Measurements from ENCODE around the gene CCL7.

Gene CCL7

DNA sequence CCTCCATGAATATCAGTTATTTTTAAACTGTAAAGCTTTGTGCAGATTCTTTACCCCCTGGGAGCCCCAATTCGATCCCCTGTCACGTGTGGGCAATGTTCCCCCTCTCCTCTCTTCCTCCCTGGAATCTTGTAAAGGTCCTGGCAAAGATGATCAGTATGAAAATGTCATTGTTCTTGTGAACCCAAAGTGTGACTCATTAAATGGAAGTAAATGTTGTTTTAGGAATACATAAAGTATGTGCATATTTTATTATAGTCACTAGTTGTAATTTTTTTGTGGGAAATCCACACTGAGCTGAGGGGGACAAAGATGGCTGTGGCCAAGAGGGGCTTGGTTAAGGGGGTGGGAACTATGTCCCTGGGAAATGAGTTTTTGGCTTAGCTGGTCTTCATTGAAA lies 17.9 kb downstream of the CCL7 start:
- no peak for DNase-seq (ENCODE audit: low spot score)

DNA sequence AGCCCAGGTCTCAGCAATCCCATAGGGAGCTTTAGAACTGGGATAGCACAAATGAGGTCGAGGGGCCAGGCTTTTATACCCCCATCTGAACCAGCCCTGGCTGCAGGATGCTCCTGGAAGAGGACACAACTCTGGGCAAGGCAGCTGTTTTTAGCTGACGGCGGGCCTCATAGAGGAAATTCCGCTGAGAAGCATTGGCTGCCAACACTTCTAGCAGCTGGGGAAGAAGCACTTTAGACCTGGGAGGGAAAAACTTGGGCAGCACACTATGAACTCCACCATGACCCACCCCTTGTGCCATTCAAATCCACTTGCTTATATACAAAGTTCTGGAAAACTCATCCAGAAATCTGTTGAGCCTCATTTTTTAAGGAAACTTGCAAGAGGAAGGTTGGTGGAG lies 20.6 kb downstream of the CCL7 start:
- no peak for DNase-seq (ENCODE audit: low spot score)

DNA sequence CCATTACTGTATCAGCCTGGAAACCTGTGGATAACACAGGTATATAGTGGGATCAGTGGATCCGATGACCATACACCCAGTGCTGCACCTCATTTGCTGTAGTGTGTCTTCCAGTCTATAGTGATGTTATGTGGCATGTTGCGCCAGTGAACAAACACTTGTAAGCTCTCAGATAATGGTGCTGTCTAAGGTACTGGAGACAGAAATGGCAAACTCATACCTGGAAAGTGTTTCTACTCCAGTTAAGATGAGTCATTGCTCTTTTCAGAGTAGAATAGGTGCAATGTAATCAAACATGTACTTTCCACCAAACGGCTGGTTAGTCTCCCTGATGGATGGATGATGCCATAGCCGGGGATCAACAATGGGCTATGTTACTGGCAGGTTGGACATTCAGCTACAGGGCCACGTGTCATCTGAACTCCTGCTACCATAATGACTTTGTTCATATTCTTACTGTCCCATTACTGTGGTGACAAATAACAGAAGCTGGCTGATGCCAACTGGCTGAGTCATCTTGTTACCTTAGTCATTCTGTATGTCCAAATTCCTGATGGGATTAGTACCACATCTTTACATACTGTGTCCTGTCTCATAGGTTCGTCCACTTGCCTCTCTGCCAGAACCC lies 21.8 kb downstream of the CCL7 start:
- DNase-seq (ENCODE audit: low spot score) = no peak

DNA sequence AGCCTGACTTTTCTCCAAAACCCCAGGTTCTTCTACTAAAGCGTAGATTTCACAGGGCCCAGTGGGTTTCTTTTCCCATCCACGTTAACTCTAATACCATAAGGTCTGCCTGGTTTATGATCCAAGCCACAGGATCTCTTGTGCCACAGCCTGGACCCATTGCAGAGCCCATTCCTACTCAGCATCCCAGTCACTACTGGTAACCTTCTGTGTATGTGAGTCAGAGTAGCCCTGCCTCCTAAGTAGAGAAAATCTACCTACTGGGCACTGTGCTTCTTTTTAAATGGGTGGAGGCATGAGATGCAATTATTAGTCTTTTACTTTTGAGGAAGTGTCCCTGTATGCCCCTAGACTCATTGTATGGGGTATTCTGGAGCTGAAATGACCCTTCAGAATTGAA lies 29.0 kb downstream of the CCL7 start:
- no peak for DNase-seq (ENCODE audit: low spot score)

DNA sequence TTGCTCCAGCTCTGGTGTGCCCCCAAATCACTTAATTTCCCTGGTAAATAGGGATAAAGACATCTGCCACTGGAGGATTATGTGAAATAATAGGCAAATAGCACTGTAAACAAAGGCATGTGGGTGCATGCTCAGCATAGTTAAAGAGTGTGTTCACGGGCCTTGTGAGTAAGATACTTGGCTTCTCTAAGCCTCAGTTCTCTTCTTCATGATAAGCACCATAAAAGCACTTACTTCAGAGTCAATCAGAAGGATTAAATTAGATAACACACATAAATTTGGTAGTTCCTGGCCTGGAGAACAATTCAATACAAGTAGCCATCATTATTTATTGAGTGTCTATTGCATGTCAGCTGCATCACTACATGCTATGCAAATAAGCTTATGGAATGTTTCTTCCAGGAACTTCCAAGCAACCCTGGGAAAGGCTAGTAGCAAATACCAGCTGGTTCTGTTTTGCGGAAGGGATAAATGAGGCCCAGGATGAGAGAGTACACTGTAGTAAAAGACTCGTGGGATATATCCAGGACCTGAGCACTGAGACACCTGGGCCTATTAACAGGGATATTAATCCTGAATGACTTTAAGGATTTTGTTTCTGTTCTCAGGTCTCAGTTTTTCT lies 30.0 kb downstream of the CCL7 start:
- DNase-seq (ENCODE audit: low spot score) = no peak

DNA sequence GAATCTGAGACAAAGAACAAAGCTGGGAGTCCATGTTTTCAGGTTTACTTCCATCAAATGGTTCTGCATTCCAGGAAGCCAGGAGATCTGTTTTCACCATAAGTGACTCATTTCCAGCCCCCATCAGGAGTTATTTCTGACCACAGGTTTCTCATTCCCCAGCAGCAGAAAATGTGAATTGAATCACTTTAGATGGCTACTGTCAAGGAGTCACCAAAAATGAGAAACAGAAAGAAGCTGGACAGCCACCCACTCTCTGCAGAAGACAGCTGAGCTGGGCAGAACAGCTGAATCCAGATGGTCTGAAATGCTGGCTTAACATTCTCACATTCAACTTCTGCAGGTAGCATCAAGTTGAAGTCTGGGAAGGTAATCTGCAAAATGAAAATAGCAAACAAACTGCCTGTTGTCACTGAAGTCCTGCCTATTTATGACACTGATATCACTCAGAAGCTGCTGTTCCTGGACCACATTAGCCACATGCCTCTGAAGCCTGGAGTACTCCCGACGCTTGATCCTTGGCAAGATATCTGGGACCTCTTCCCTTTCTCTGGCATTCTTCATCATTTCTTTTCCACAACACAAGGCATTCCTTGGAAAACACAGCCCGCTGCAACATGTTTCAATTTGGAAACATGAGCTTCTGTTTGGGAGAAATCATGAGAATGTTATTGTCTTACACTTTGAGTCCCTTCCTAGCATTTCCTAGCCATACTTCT lies 30.8 kb downstream of the CCL7 start:
- no peak for DNase-seq (ENCODE audit: low spot score)

DNA sequence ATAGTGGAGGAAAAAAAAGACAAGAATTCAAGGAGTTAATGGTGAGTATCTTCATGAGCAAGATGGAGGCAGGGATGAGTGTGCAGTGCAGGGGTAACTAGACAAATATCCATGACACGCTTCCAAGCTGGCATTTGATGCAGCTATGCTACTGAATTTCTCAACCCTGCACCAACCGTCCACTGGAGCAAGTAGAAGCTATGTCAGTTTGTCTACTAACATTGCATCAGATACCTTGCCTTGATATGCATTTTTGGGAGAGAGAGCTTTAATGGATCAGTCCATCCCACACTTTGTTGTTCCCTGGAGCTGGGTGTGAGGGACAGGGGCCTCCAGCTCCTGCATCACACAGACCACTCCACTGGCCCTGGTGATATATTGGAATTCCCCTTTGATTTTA lies 32.0 kb downstream of the CCL7 start:
- DNase-seq (ENCODE audit: low spot score) = no peak

DNA sequence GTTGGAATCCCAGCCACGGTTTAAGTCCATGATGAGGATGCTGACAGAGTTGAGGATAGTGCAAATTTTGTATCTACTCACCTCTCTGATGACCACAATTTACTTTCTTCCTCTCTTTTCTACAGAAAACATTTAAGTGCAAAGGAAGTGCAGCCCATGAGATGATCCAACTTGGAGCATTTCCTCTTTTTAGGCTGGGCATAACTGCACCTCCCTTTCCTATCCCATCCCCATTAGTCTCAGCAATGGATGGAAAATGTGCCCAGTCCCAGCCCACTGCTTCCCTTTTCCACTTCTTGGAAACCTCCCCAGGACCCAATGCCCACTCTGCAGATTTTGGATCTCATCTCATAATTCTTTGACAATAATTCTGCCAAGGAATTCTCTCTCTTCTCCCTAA lies 32.6 kb downstream of the CCL7 start:
- no peak for DNase-seq (ENCODE audit: low spot score)

DNA sequence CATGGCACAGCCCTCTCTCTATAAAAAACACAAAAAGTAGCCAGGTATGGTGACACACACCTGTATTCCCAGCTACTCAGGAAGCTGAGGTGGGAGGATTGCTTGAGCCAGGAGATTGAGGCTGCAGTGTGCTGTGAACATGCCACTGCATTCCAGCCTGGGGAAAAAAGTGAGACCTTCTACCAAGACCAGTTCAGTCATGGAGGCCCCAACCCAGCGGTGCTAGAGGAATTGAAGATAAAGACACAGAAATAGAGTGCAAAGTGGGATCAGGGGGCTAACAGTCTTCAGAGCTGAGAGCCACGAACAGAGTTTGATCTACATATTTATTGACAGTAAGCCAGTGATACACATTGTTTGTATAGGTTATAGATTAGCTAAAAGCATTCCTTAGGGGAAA lies 33.6 kb downstream of the CCL7 start:
- DNase-seq (ENCODE audit: low spot score) = no peak

DNA sequence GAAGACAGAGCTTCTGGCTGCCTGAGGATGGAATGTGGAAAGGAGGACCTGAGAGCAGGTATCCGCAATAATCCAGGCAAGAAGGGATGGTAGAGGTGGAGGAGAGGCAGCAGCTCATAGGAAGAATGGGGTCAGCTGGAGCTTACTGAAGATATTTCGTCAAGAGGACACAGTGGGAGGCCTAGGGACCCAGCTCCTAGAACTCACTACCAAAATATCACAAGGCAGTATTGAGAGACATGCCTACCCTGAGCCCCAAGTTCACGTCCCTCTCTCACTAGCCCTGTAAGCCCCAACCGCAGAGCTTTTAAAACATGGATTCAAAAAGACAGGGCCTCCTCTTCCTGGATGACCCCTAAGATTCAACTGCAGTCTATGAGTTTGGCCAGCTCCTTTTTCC lies 35.0 kb downstream of the CCL7 start:
- no peak for DNase-seq (ENCODE audit: low spot score)

DNA sequence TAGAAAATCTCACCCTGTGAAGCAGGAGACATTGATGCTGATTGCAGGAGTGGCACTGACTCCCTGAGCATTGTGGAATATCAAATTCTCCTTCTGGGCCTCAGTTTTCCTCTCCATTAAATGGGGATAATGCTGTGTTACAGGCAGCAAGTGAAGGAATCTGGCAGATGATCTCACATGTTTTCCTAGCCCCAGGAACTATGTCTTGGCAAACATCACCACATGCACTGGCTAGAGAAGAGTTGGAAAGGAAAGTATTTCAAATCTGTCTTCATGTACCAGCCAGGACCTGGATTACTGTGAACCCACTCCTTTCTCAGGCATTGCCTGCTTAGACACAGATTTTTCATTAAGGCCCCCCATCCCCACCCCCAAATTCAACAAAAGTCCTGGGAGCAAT lies 35.6 kb downstream of the CCL7 start:
- no peak for DNase-seq (ENCODE audit: low spot score)

DNA sequence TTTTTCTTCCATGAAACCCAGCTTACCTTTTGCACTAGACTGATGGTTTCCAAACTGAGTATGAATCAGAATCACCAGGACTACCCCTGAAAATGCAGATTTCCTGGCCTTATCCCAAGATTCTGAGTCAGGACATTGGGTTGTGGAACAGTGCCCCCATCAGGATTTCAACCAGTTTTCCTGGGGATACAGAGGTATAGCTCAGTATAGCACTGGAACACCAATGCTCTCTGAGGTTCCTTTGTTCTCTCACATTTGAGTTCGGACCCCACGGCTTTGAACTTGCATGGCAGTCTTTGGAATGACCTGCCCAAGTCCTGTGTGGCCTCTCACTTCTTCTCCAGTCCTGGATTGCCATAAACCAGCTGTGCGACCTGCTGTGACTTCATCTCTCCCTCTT lies 36.4 kb downstream of the CCL7 start:
- no peak for DNase-seq (ENCODE audit: low spot score)

DNA sequence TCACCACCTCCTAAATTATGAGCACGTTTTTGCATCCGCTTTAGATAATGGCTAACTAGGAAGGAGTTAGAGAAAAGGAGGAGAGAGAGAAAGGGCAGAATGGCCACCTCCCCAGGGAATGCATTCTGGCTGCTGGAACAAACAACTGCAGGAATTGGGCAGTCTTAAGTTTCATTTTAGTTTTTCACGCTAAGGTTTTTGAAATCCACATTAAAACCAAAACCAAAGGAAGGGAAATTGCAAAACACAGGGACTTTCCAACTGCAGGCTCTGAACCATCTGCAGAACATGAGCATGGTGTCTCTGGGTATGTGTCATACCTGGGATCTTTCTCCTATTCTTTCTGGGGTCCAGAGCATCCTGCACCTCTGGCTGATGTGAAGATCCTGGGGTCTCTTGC lies 37.1 kb downstream of the CCL7 start:
- DNase-seq (ENCODE audit: low spot score) = no peak

DNA sequence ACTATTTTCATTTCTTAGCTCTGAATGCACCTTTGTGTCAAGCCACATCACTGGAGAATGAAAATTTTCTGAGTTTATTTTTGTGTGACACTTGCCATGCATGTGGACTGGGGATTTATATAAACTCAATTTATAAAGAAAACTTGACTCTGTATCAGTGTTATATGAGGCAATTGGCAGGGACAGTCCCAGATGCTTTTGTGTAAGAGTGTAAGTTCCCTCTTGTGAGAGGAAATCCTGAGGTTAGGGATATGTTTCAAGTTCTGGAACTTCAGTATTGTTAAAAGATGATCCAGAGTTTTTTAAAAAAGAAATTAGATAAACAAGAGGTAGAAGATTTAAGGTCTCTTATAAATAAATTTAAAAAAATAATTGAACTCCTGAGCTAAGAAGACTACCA lies 38.4 kb downstream of the CCL7 start:
- no peak for DNase-seq (ENCODE audit: low spot score)

DNA sequence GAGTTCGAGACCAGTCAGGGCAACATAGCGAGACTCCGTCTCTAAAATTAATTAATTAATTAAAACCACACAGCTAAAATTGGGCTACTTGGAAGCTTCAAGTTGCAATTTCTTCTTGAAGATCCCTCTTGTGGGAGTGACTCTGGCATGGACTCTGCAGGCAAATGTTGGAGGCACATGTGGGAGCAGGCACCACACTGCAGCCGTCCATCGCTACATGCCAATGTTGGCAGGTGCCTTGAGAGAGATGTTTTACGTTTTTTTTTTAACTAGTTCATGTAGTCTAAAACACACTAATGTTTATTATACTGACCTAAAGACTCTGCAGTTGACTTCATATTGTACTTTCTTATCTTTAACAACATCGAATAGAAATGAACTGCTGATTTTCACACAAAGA lies 41.3 kb downstream of the CCL7 start:
- no peak for DNase-seq (ENCODE audit: low spot score)

DNA sequence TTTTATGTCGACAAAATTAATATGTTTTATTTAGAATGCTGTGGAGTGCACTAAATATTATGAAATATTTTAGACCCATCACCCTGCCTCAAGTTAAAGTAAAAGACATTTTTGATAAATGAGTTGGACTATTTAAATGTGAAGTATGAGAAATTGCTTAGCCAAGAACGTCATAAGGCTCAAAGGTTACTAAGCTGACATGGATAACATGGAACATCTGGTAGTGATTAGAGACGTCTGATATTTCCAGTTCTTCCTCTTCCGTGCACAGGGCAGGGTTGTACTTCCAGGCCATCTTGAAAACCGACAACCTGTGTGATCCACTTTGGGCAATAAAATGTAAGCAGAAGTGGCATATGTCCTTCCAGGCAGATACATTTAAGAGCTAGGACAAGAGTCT lies 42.1 kb downstream of the CCL7 start:
- DNase-seq (ENCODE audit: low spot score) = no peak

DNA sequence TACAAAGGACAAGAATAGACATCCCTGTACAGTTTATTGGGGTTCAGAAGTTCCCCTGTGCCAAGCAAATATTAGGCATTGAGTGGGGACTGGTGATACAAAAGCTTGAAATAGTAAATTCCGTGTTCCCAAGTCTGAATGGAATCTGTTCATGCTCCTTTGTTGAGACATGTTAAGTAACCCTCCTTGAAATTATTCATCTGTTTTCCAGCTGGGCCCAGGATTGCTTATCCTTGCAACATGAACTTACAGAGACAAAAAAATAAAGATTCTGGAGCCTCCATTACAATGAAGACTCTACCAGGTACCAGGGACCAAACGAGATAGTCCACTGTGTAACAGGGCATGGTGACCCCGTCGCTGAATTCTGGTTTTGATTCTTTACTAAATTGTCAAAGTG lies 43.1 kb downstream of the CCL7 start:
- no peak for DNase-seq (ENCODE audit: low spot score)

DNA sequence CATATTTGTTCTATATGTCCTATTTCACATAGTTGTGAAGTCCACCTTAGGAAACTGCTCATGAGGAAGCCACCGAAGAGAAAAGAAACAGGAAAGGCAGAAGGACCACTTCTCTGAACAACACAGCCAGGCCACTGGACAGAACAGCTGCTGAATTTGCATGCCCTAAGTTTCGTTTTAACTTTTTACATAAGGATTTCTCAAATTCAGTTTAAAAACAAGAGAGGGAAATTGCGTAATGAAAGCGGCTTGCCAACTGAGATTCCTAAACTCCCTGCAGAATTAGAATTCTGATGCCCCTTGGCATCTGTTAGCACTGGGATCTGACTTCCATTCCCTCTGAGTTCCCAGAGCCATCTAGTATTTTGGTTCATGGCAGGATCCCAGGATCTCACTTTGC lies 44.3 kb downstream of the CCL7 start:
- DNase-seq (ENCODE audit: low spot score) = no peak

DNA sequence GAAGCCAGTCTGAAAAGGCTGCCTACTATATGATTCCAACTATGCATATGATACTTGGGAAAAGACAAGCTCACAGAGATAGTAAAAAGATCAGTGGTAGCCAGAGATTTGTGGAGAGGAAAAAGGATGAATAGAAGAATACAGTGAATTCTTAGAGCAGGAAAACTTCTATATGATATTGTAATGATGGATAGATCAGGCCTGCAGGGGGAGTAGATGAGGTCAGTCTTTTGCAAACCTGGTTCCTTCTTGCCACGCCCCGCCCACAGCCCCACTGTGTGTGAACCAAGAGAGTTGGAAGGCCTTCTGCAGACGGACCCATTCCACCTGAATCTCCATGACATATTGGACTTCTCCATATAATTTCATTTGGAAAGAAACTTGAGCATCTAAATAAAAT lies 48.5 kb downstream of the CCL7 start:
- DNase-seq (ENCODE audit: low spot score) = no peak

DNA sequence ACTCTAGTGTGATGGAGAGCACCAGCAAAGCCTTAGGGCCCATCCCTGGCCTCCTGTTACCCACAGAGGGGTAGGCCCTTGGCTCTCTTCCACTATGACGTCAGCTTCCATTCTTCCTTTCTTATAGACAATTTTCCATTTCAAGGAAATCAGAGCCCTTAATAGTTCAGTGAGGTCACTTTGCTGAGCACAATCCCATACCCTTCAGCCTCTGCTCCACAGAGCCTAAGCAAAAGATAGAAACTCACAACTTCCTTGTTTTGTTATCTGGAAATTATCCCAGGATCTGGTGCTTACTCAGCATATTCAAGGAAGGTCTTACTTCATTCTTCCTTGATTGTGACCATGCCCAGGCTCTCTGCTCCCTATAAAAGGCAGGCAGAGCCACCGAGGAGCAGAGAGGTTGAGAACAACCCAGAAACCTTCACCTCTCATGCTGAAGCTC lies 49.0 kb downstream of the CCL7 start, which contains the start of gene CCL8:
CCL8 (plus strand) TSS at position 397 of the 445 bp plus-strand sequence. CDS start 67 bp downstream, outside the sequence.
- DNase-seq (ENCODE audit: low spot score) = no peak
